Natural killer cell (primary cell): ENCODE measurements around the gene MAST4. TPM values are rescaled to one million over a fixed set of nuclear protein-coding genes. Genes with fewer than 3 reads are reported as not detected.

ENCODE experiments used
- ATAC-seq, 3 donors: fragments of 150-1000 bp in 2 of 3; fragments of 200-7000 bp in 1 of 3; cut with Tn5 transposase; 1 replicate in 1 of 3; 2 replicates in 2 of 3; pipeline ENCODE4 v1.10.0; 2021; ENCODE audit warnings: mild to moderate bottlenecking in 2 of 3, moderate library complexity in 2 of 3
- DNase-seq, 2 donors: peaks; one replicate each; pipeline versions ENCODE4 v3.0.0 to v3.0.0-alpha.2; 2013 to 2021; ENCODE audit warnings: mixed read lengths in 1 of 2
- H3K27ac ChIP-seq: one replicate; pipeline ENCODE4 v1.5.1; 2013; ENCODE audit warnings: mild to moderate bottlenecking, low read length
- H3K27me3 ChIP-seq: one replicate; pipeline ENCODE4 v1.6.1; 2013; ENCODE audit warnings: low read length; ENCODE audit not compliant: control insufficient read depth, insufficient read depth
- H3K36me3 ChIP-seq: one replicate; pipeline ENCODE4 v1.6.1; 2013; ENCODE audit warnings: low read length; ENCODE audit not compliant: control insufficient read depth, insufficient read depth
- H3K4me1 ChIP-seq: one replicate; pipeline ENCODE4 v1.6.1; 2013; ENCODE audit warnings: low read length; ENCODE audit not compliant: control insufficient read depth, insufficient read depth
- H3K4me3 ChIP-seq: one replicate; pipeline ENCODE4 v1.5.1; 2013; ENCODE audit warnings: low read length
- H3K9me3 ChIP-seq: one replicate; pipeline ENCODE4 v1.6.1; 2013; ENCODE audit warnings: low read length; ENCODE audit not compliant: control insufficient read depth, insufficient read depth
- H3K27ac Mint-ChIP-seq, 2 donors: one replicate each; pipeline ENCODE4 v1.8.0; 2022; ENCODE audit warnings: mild to moderate bottlenecking in 2 of 2, mixed read lengths in 2 of 2, moderate library complexity in 1 of 2
- H3K27me3 Mint-ChIP-seq, 2 donors: one replicate each; pipeline ENCODE4 v1.8.0; 2022; ENCODE audit warnings: low read depth in 2 of 2, mixed read lengths in 2 of 2
- H3K36me3 Mint-ChIP-seq: one replicate; pipeline ENCODE4 v1.8.0; 2022; ENCODE audit warnings: mixed read lengths
- H3K4me1 Mint-ChIP-seq, 2 donors: one replicate each; pipeline ENCODE4 v1.8.0; 2022; ENCODE audit warnings: mixed read lengths in 2 of 2
- H3K4me3 Mint-ChIP-seq: one replicate; pipeline ENCODE4 v1.8.0; 2022; ENCODE audit warnings: mild to moderate bottlenecking, moderate library complexity, mixed read lengths
- H3K9me3 Mint-ChIP-seq, 2 donors: one replicate each; pipeline ENCODE4 v1.8.0; 2022; ENCODE audit warnings: mixed read lengths in 2 of 2
- CTCF ChIP-seq: fragments of 200-600 bp; IDR thresholded peaks from one replicate; pipeline ENCODE4 v1.8.0; 2022; ENCODE audit warnings: antibody characterized with exemption
- WGBS: methylation state at CpG from one replicate; pipeline ENCODE4 v1.1.7; 2013; ENCODE audit warnings: missing lambda C conversion rate; ENCODE audit not compliant: insufficient coverage; 5-methylcytosine and 5-hydroxymethylcytosine counted together
- intact Hi-C: fragments of 100-400 bp; cut with micrococcal nuclease; formaldehyde crosslinking; loops from one replicate; pipeline ENCODE4 v1.14.2; 2022
- total RNA-seq, 4 donors: library from RNA; stranded (reverse); fragments of 120-200 nt in 1 of 4; gene quantifications; one replicate each; pipeline versions ENCODE4 v1.2.3 to v1.2.4, GENCODE V29; 2013 to 2022

Gene MAST4
- total RNA-seq, 3 donors from 2014 or later (not counting 1 experiment from before 2014, with no cell fraction given): 6.5 to 14.1 (median 12.7) TPM

- Histone ChIP-seq H3K27me3 (no peaks in the 10 kb centered on the region), H3K4me3 (no peak overlapping the region), H3K9me3 (no peaks in the 10 kb centered on the region), H3K27ac (no peak overlapping the region), H3K4me1 (no peaks in the 10 kb centered on the region), H3K36me3 (no peaks in the 10 kb centered on the region)
- no CpG with 5 or more reads among the region's 2 CpGs for WGBS
- ATAC-seq (no peak), DNase-seq (no peak)
- H3K36me3 Mint-ChIP-seq: no peaks in the 10 kb centered on the region
- H3K4me1 Mint-ChIP-seq: peaks cover 4 to 15% of the 10 kb centered on the region in 2 donors
- intact Hi-C loops: no loop called here
- H3K4me3 Mint-ChIP-seq: no peak overlapping the region
- H3K27me3 Mint-ChIP-seq: no peaks in the 10 kb centered on the region
- no peaks in the 10 kb centered on the region for H3K9me3 Mint-ChIP-seq
- no peak for TF ChIP-seq CTCF
- no peak overlapping the region for H3K27ac Mint-ChIP-seq
Measured at GRCh38 chr5:67032921-67033664, 436.9 kb downstream of the MAST4 start.

- Histone ChIP-seq H3K27ac (no peak overlapping the region), H3K9me3 (no peaks in the 10 kb centered on the region), H3K36me3 (no peaks in the 10 kb centered on the region), H3K4me3 (no peak overlapping the region), H3K27me3 (no peaks in the 10 kb centered on the region), H3K4me1 (no peaks in the 10 kb centered on the region)
- no peak for DNase-seq
- Mint-ChIP-seq H3K9me3 (no peaks in the 10 kb centered on the region), H3K27me3 (no peaks in the 10 kb centered on the region), H3K36me3 (no peaks in the 10 kb centered on the region), H3K4me3 (no peak overlapping the region), H3K27ac (no peak overlapping the region), H3K4me1 (peaks cover 0 to 15% of the 10 kb centered on the region in 2 donors)
- WGBS: 86% methylated on average over 6 of the region's 8 CpGs
- no peak for TF ChIP-seq CTCF
- intact Hi-C loops: no loop called here
- no peak for ATAC-seq
Measured at GRCh38 chr5:67033880-67034651, 437.9 kb downstream of the MAST4 start.

GRCh38 chr5:67035098-67035740, 439.0 kb downstream of the MAST4 start:
- H3K4me1 Mint-ChIP-seq: peaks cover 0 to 15% of the 10 kb centered on the region in 2 donors
- H3K27me3 ChIP-seq: no peaks in the 10 kb centered on the region
- intact Hi-C loops: no loop called here
- TF ChIP-seq CTCF: no peak
- H3K4me3 ChIP-seq: no peak overlapping the region
- H3K9me3 Mint-ChIP-seq: no peaks in the 10 kb centered on the region
- H3K27ac Mint-ChIP-seq: no peak overlapping the region
- no peak for DNase-seq
- H3K9me3 ChIP-seq: no peaks in the 10 kb centered on the region
- H3K36me3 ChIP-seq: no peaks in the 10 kb centered on the region
- WGBS: 87% methylated on average over 4 of the region's 4 CpGs
- H3K4me1 ChIP-seq: no peaks in the 10 kb centered on the region
- no peaks in the 10 kb centered on the region for H3K27me3 Mint-ChIP-seq
- no peak for ATAC-seq
- no peaks in the 10 kb centered on the region for H3K36me3 Mint-ChIP-seq
- H3K4me3 Mint-ChIP-seq: no peak overlapping the region
- H3K27ac ChIP-seq: no peak overlapping the region
